ENCODE results near the gene TBL3.

TBL3 gene

GRCh38 chr16:1965396-1966001 is 6.4 kb upstream of the TBL3 start:
- no peak for DNase-seq

GRCh38 chr16:1966460-1966859 is 5.4 kb upstream of the TBL3 start, which contains the start of gene RNF151:
Gene RNF151 (plus strand): TSS chr16:1966856. CDS start chr16:1966882, 26 bp downstream.
- DNase-seq, result no peak

- DNase-seq, result no peak
Measured at GRCh38 chr16:1968146-1968953, 3.5 kb upstream of the TBL3 start.

GRCh38 chr16:1972490-1972877 is 631 bp downstream of the TBL3 start:
- DNase-seq, result no peak

- no peak for DNase-seq
Measured at GRCh38 chr16:1973461-1974156, 1.8 kb downstream of the TBL3 start.

- no peak for DNase-seq
Measured at GRCh38 chr16:1974157-1975070, 2.6 kb downstream of the TBL3 start.

GRCh38 chr16:1975432-1976215 is 3.8 kb downstream of the TBL3 start:
- no peak for DNase-seq

GRCh38 chr16:1976216-1976520 is 4.3 kb downstream of the TBL3 start:
- no peak for DNase-seq

GRCh38 chr16:1976951-1977874 is 5.4 kb downstream of the TBL3 start:
- no peak for DNase-seq

GRCh38 chr16:1977875-1978268 is 6.0 kb downstream of the TBL3 start:
- no peak for DNase-seq

GRCh38 chr16:1978476-1979120 is 6.7 kb downstream of the TBL3 start:
- DNase-seq, result no peak

- peak; percentile 46 for DNase-seq
Measured at GRCh38 chr16:1979271-1980029, 7.6 kb downstream of the TBL3 start.

GRCh38 chr16:1980030-1980769 is 8.3 kb downstream of the TBL3 start:
- DNase-seq, result no peak

- no peak for DNase-seq
Measured at GRCh38 chr16:1980770-1981087, 8.9 kb downstream of the TBL3 start.

GRCh38 chr16:1981398-1981836 is 9.6 kb downstream of the TBL3 start, which contains the start of gene NOXO1:
Gene NOXO1 (minus strand): TSS chr16:1981469. CDS start chr16:1981179, 290 bp downstream.
- no peak for DNase-seq

GRCh38 chr16:1982013-1982433 is 10.2 kb downstream of the TBL3 start:
- DNase-seq, result no peak

GRCh38 chr16:1982991-1983543 is 11.2 kb downstream of the TBL3 start:
- DNase-seq, result no peak

- peak; percentile 80 for DNase-seq
Measured at GRCh38 chr16:1983544-1984346, 11.9 kb downstream of the TBL3 start, which contains the start of gene GFER. Gene GFER (plus strand): TSS chr16:1984193. CDS start chr16:1984219, 26 bp downstream.
